NCI-H748 treated with DMSO at 0.1 percent for 48 hours (cell line): ENCODE measurements around the gene SRMS.
"Not testable (repeated sequence)": the region's sequence is repeated elsewhere in the genome, so short reads cannot be mapped to it uniquely, and the experiment has no call there.

Source experiments
- DNase-seq: peaks from one replicate; lab custom pipeline; 2025; lab: John Stamatoyannopoulos, UW

The SRMS gene

GRCh38 chr20:63520934-63521601 lies 26.5 kb downstream of the SRMS start:
- peak; percentile 16 for DNase-seq

- peak; percentile 13 for DNase-seq
Observed at GRCh38 chr20:63520504-63520933, 27.0 kb downstream of the SRMS start, which contains the start of gene PPDPF. PPDPF (plus strand) TSS chr20:63520765; CDS start chr20:63521309, 544 bp downstream.

- no peak for DNase-seq
Observed at GRCh38 chr20:63519668-63520503, 27.7 kb downstream of the SRMS start.

- DNase-seq = no peak
Observed at GRCh38 chr20:63518946-63519667, 28.4 kb downstream of the SRMS start.

- DNase-seq = no peak
Observed at GRCh38 chr20:63518351-63518861, 29.1 kb downstream of the SRMS start.

GRCh38 chr20:63517376-63518309 lies 29.9 kb downstream of the SRMS start:
- no peak for DNase-seq

- DNase-seq = not testable (repeated sequence)
Observed at GRCh38 chr20:63514520-63514919, 33.0 kb downstream of the SRMS start.

- DNase-seq = no peak
Observed at GRCh38 chr20:63513207-63513606, 34.3 kb downstream of the SRMS start.

GRCh38 chr20:63509088-63509564 lies 38.4 kb downstream of the SRMS start:
- no peak for DNase-seq

GRCh38 chr20:63508072-63508768 lies 39.3 kb downstream of the SRMS start:
- DNase-seq = no peak

GRCh38 chr20:63507083-63507743 lies 40.3 kb downstream of the SRMS start:
- no peak for DNase-seq

- DNase-seq = no peak
Observed at GRCh38 chr20:63505723-63506122, 41.8 kb downstream of the SRMS start.

- DNase-seq = no peak
Observed at GRCh38 chr20:63505281-63505680, 42.3 kb downstream of the SRMS start.

- DNase-seq = no peak
Observed at GRCh38 chr20:63504642-63505041, 42.9 kb downstream of the SRMS start.

- no peak for DNase-seq
Observed at GRCh38 chr20:63503524-63503923, 44.0 kb downstream of the SRMS start.

GRCh38 chr20:63502671-63503172 lies 44.8 kb downstream of the SRMS start:
- DNase-seq = no peak

- DNase-seq = no peak
Observed at GRCh38 chr20:63501818-63502670, 45.5 kb downstream of the SRMS start.

GRCh38 chr20:63500902-63501817 lies 46.4 kb downstream of the SRMS start:
- DNase-seq = no peak
